ENCODE results near the gene TLK2.

The TLK2 gene

GRCh38 chr17:62592341-62593099 is 113.9 kb downstream of the TLK2 start:
- TF ChIP-seq FOXP2 (optimal IDR thresholded peaks at IDR 0.05; ENCODE audit: borderline replicate concordance, extremely low read depth, extremely low read length, insufficient read depth) (no peak), POLR2AphosphoS5 (IDR thresholded peaks at IDR 0.05; ENCODE audit: low read depth, low read length) (no peak), SIN3A (IDR thresholded peaks at IDR 0.05; ENCODE audit: borderline replicate concordance, insufficient read depth, low read length) (no peak), REST (IDR thresholded peaks at IDR 0.05; ENCODE audit: insufficient read depth in 1 of 2, low read depth in 2 of 2, low read length in 2 of 2) (no peak), TAF1 (IDR thresholded peaks at IDR 0.05; ENCODE audit: borderline replicate concordance, insufficient read depth, low read length) (no peak)

- no peak for TF ChIP-seq REST (IDR thresholded peaks at IDR 0.05; ENCODE audit: insufficient read depth in 1 of 2, low read depth in 2 of 2, low read length in 2 of 2)
- no peak for TF ChIP-seq SIN3A (IDR thresholded peaks at IDR 0.05; ENCODE audit: borderline replicate concordance, insufficient read depth, low read length)
- no peak for TF ChIP-seq POLR2AphosphoS5 (IDR thresholded peaks at IDR 0.05; ENCODE audit: low read depth, low read length)
- no peak for TF ChIP-seq TAF1 (IDR thresholded peaks at IDR 0.05; ENCODE audit: borderline replicate concordance, insufficient read depth, low read length)
- TF ChIP-seq FOXP2 (optimal IDR thresholded peaks at IDR 0.05; ENCODE audit: borderline replicate concordance, extremely low read depth, extremely low read length, insufficient read depth): no peak
These were observed 116.9 kb downstream of the TLK2 start for GRCh38 chr17:62595484-62595883.

GRCh38 chr17:62596662-62597061 is 118.0 kb downstream of the TLK2 start:
- TF ChIP-seq TAF1 (IDR thresholded peaks at IDR 0.05; ENCODE audit: borderline replicate concordance, insufficient read depth, low read length) (no peak), REST (IDR thresholded peaks at IDR 0.05; ENCODE audit: insufficient read depth in 1 of 2, low read depth in 2 of 2, low read length in 2 of 2) (no peak), FOXP2 (optimal IDR thresholded peaks at IDR 0.05; ENCODE audit: borderline replicate concordance, extremely low read depth, extremely low read length, insufficient read depth) (no peak), SIN3A (IDR thresholded peaks at IDR 0.05; ENCODE audit: borderline replicate concordance, insufficient read depth, low read length) (no peak), POLR2AphosphoS5 (IDR thresholded peaks at IDR 0.05; ENCODE audit: low read depth, low read length) (no peak)

GRCh38 chr17:62597150-62597549 is 118.5 kb downstream of the TLK2 start:
- TF ChIP-seq TAF1 (IDR thresholded peaks at IDR 0.05; ENCODE audit: borderline replicate concordance, insufficient read depth, low read length) (no peak), POLR2AphosphoS5 (IDR thresholded peaks at IDR 0.05; ENCODE audit: low read depth, low read length) (no peak), FOXP2 (optimal IDR thresholded peaks at IDR 0.05; ENCODE audit: borderline replicate concordance, extremely low read depth, extremely low read length, insufficient read depth) (no peak), REST (IDR thresholded peaks at IDR 0.05; ENCODE audit: insufficient read depth in 1 of 2, low read depth in 2 of 2, low read length in 2 of 2) (no peak), SIN3A (IDR thresholded peaks at IDR 0.05; ENCODE audit: borderline replicate concordance, insufficient read depth, low read length) (no peak)

Data from PFSK-1 (cell line).